Stimulated activated CD4-positive, alpha-beta T cell treated with anti-CD3 and anti-CD28 coated beads, Interleukin-2, amount 100 ng/mL, for 4 hours (primary cell): ENCODE measurements around the gene ERP27.

Source experiments
- DNase-seq: peaks from one replicate; pipeline ENCODE4 v3.0.0-alpha.2; 2020; ENCODE audit warnings: low read depth

Gene ERP27

GRCh38 chr12:14959916-14960496 lies 21.7 kb upstream of the ERP27 start:
- no peak for DNase-seq

- DNase-seq, result no peak
These were observed 21.1 kb upstream of the ERP27 start for GRCh38 chr12:14959463-14959862.

GRCh38 chr12:14959126-14959440 lies 20.7 kb upstream of the ERP27 start:
- no peak for DNase-seq

GRCh38 chr12:14958361-14959125 lies 20.2 kb upstream of the ERP27 start:
- DNase-seq, result no peak

GRCh38 chr12:14957551-14958168 lies 19.3 kb upstream of the ERP27 start:
- no peak for DNase-seq

GRCh38 chr12:14956905-14957304 lies 18.6 kb upstream of the ERP27 start:
- no peak for DNase-seq

GRCh38 chr12:14956024-14956891 lies 17.9 kb upstream of the ERP27 start:
- DNase-seq, result no peak

GRCh38 chr12:14954269-14954668 lies 15.9 kb upstream of the ERP27 start:
- no peak for DNase-seq

- no peak for DNase-seq
These were observed 15.4 kb upstream of the ERP27 start for GRCh38 chr12:14953752-14954151.

GRCh38 chr12:14952299-14952921 lies 14.1 kb upstream of the ERP27 start:
- DNase-seq, result no peak

DNA sequence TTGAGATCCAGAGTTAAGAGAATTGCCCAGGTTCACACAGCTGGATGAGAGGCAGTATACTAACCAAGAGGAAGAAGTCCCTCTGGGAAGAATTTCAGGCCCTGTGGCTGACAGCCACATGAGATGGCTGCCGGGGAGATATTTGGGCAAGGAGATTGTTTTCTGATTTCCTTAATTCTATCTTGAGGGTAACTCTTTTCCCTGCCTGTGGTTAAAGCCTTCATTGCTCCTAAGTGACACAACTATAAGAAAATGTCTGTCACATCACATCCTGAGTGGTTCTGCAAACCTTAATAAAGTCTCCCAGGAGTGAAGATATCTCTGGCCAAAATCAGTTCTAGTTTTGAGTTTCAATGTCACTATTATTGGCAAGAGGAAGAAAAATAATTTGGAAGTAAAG lies 13.5 kb upstream of the ERP27 start:
- no peak for DNase-seq

- no peak for DNase-seq
These were observed 12.8 kb upstream of the ERP27 start for GRCh38 chr12:14950982-14951746.

GRCh38 chr12:14950421-14950820 lies 12.1 kb upstream of the ERP27 start:
- DNase-seq, result no peak

DNA sequence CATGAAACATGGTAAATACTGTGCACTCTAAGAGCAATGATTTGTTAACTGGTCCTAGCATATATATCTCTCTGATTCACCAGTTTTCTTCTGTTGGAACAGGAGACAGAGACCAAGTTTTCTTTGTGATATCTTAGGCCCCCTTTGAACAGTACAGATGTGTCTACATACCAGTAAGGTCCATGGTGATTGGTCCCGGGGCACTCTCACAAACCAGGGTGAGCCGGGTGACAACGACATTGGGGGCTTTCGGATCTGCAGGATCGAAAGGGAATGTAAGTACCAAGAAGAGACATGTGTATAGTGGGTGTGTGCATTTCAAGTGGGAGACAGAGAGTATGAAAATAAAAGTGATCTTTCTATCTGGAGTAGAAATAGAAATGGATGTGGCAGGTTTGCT lies 11.3 kb upstream of the ERP27 start:
- DNase-seq, result no peak

DNA sequence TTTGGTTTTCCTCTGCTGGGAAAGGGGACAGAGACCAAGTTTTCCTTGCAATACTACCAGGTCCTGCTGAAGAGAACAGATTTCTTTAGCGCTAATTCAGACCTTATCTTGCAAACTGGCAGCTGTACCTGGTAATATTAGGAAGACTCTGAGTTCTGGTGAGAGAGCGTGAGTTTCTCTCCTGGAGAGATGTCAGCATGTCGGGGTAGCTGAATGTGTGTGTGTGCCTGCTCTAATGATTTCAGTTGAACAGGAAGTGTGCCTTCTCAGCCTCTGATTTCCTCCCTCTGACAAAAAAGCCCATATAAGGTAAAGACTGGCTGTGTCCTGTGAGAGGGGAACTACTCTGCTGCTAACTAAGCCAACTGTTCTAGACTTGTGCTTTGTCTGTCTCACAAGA lies 10.3 kb upstream of the ERP27 start:
- DNase-seq, result peak; percentile 55

DNA sequence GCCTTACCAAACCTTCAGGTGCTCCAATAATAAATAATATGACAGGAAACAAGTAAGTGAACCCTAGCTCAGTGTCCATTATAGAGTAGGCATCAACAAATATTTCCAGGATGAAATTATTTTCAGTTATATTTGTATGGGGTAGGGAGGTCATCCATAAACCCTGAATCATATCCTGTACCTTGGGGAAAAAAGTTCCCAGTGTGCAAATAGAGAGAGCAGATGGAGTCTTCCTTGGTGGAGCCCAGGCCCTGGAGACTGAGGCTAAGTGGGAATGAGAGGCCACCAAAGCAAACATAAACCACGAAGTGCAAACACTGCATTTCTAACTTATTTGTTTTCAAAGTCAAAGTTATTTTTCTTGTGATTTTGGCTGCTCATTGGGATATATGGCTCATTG lies 8.5 kb upstream of the ERP27 start:
- DNase-seq, result no peak

GRCh38 chr12:14946162-14946561 lies 7.8 kb upstream of the ERP27 start:
- DNase-seq, result no peak

DNA sequence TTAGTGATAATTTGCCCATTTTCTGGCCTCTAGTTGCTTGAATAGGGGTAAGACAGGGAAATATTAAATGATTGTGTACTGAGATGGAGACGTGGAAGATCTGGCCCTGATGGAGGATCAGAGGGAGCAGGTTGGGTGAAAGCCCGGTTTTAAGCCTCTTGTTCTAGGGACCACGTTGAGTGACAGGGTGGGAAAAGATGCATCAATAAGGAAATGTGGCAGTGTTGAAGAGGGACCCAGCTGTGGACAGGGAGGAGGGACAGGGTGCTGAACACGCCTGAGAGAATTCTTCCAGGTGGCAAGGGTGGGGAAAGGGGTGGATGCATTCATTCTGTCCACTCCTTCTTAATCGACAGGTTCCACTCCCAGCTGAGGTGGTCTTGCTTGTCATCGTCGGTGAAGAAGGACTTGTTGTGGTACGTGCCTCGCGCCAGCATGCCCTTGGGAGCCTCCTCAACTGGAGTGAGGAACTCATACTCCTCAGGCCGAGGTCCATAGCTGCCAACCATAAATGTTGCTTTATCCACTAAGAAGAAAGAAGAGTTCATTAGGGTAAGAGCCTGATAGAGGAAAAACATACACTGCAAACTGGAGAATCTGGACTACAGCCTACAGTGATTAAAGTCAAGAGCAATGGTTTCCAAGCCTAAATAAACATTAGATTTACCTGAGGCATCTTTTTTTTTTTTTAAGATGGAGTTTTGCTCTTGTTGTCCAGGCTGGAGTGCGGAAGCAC lies 4.0 kb upstream of the ERP27 start:
- no peak for DNase-seq

- no peak for DNase-seq
These were observed 3.0 kb upstream of the ERP27 start for GRCh38 chr12:14941369-14941768.

DNA sequence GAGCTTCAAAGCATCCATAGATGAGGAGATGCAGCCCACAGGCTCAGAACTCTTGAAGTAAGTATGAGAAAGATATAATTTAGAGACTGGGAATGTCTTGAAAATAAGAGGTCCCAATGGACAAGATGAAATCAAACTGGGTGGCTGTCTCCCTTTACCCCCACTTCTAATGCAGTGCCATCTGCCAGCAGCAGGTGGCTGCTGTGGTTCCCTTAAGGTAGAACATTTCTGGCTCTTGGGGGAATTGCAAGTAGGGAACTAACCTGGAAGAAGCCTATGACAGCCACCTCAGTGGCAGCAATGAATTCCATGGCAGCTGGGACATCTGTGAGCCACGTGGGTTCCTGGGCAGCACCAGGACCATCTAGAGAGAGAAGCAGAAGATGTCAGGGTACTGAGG lies 648 bp downstream of the ERP27 start:
- DNase-seq, result no peak

- DNase-seq, result no peak
These were observed 1.3 kb downstream of the ERP27 start for GRCh38 chr12:14937014-14937413.
